ENCODE results near the gene TMEM59L. TPM values are rescaled to one million over a fixed set of nuclear protein-coding genes. Genes with fewer than 3 reads are reported as not detected.

TMEM59L gene
- total RNA-seq, 2 experiments from 2014 or later, result 0.25 to 0.27 TPM

GRCh38 chr19:18587561-18587960 is 25.1 kb upstream of the TMEM59L start:
- peaks cover 8% of the 10 kb centered on the region for H3K36me3 Mint-ChIP-seq (ENCODE audit: low read depth)
- Histone ChIP-seq H3K9me3 (ENCODE audit: control insufficient read depth in 1 of 2, insufficient read depth in 1 of 2, low read length in 2 of 2) (no peaks in the 10 kb centered on the region), H3K4me3 (ENCODE audit: low read length) (no peak overlapping the region), H3K36me3 (ENCODE audit: insufficient read depth, low read length) (peaks cover 8% of the 10 kb centered on the region), H3K4me1 (ENCODE audit: insufficient read depth, low read length) (peaks cover 48% of the 10 kb centered on the region), H3K27me3 (ENCODE audit: control insufficient read depth in 1 of 2, insufficient read depth in 2 of 2, low read length in 2 of 2) (no peaks in the 10 kb centered on the region), H3K27ac (ENCODE audit: low read depth in 1 of 2, low read length in 2 of 2) (peak overlapping the region in 1 of 2 donors; percentile 80)
- H3K27me3 Mint-ChIP-seq, result no peaks in the 10 kb centered on the region
- H3K4me1 Mint-ChIP-seq (ENCODE audit: low read depth), result peaks cover 42% of the 10 kb centered on the region
- H3K27ac Mint-ChIP-seq, result peak overlapping the region; percentile 95
- ChIA-PET CTCF (interaction anchor here (1.1 to 3.7 kb wide), 4 partner anchors 16 to 250 kb away, joined by 3 to 26 read pairs (median 11); partner anchors contain the start of genes ELL and UBA52), POLR2A (interaction anchor here (1.4 to 5.9 kb wide), 7 partner anchors 15 to 260 kb away, joined by 3 to 120 read pairs (median 21); partner anchors contain the start of genes ELL, FKBP8, KXD1 and UBA52)
- intact Hi-C loops (cut with DNase I, micrococcal nuclease), result loop anchor here (1.0 to 5.0 kb wide), 3 partner anchors 15 to 65 kb away; partner anchors contain the start of genes FKBP8 (in 2 of the 2) and ELL (in 1 of the 2)
- ATAC-seq (ENCODE audit: poor library complexity), result no peak
- peak overlapping the region; percentile 95 for H3K4me3 Mint-ChIP-seq
- TF ChIP-seq CTCF (IDR thresholded peaks at IDR 0.05), result no peak
- peak in 1 of 14 experiments; percentile 38 for DNase-seq
- no peaks in the 10 kb centered on the region for H3K9me3 Mint-ChIP-seq

GRCh38 chr19:18587962-18588610 is 24.6 kb upstream of the TMEM59L start:
- Histone ChIP-seq H3K4me3 (ENCODE audit: low read length) (peak overlapping the region; percentile 76), H3K27me3 (ENCODE audit: control insufficient read depth in 1 of 2, insufficient read depth in 2 of 2, low read length in 2 of 2) (no peaks in the 10 kb centered on the region), H3K9me3 (ENCODE audit: control insufficient read depth in 1 of 2, insufficient read depth in 1 of 2, low read length in 2 of 2) (no peaks in the 10 kb centered on the region), H3K27ac (ENCODE audit: low read depth in 1 of 2, low read length in 2 of 2) (peak overlapping the region; percentile 80 to 88), H3K4me1 (ENCODE audit: insufficient read depth, low read length) (peaks cover 48% of the 10 kb centered on the region), H3K36me3 (ENCODE audit: insufficient read depth, low read length) (peaks cover 8% of the 10 kb centered on the region)
- DNase-seq (no peak), ATAC-seq (ENCODE audit: poor library complexity) (peak; percentile 4)
- peaks cover 42% of the 10 kb centered on the region for H3K4me1 Mint-ChIP-seq (ENCODE audit: low read depth)
- H3K9me3 Mint-ChIP-seq, result no peaks in the 10 kb centered on the region
- no peaks in the 10 kb centered on the region for H3K27me3 Mint-ChIP-seq
- ChIA-PET CTCF (interaction anchor here (1.1 to 3.7 kb wide), 6 partner anchors 17 to 249 kb away, joined by 3 to 26 read pairs (median 6); partner anchors contain the start of genes ELL, FKBP8 and UBA52), POLR2A (interaction anchor here (1.1 to 5.9 kb wide), 17 partner anchors 7 to 332 kb away, joined by 3 to 120 read pairs (median 9); partner anchors contain the start of genes COPE, DDX49, ELL and FKBP8)
- no peak for TF ChIP-seq CTCF (IDR thresholded peaks at IDR 0.05)
- H3K27ac Mint-ChIP-seq, result peak overlapping the region; percentile 95
- peak overlapping the region; percentile 95 for H3K4me3 Mint-ChIP-seq
- intact Hi-C loops (cut with DNase I, micrococcal nuclease), result loop anchor here (1.0 to 5.0 kb wide), 5 partner anchors 16 to 66 kb away; partner anchors contain the start of genes FKBP8 (in 2 of the 2), ELL (in 1 of the 2), KLHL26 (in 1 of the 2) and UBA52 (in 1 of the 2)
- peaks cover 8% of the 10 kb centered on the region for H3K36me3 Mint-ChIP-seq (ENCODE audit: low read depth)

- H3K27ac Mint-ChIP-seq, result peak within 1 kb of the TSS; percentile 95
- intact Hi-C loops (cut with DNase I, micrococcal nuclease), result loop anchor here (1.0 to 5.0 kb wide), 5 partner anchors 18 to 66 kb away; partner anchors contain the start of genes ELL (in 2 of the 2), FKBP8 (in 2 of the 2), KLHL26 (in 1 of the 2) and UBA52 (in 1 of the 2)
- CTCF ChIA-PET, result interaction anchor here (0.7 to 3.7 kb wide), 13 partner anchors 17 to 331 kb away, joined by 3 to 26 read pairs (median 4); partner anchors contain the start of genes COPE, DDX49, ELL and FKBP8
Measured at GRCh38 chr19:18588611-18589379, 23.9 kb upstream of the TMEM59L start, which contains the start of gene REX1BD. Gene REX1BD (plus strand): TSS chr19:18588798. CDS start chr19:18588802, 4 bp downstream.

More at GRCh38 chr19:18588611-18589379, 23.9 kb upstream of the TMEM59L start, which contains the start of gene REX1BD:
- H3K36me3 ChIP-seq (ENCODE audit: insufficient read depth, low read length), result peaks cover 8% of the 10 kb centered on the region
- peak within 1 kb of the TSS; percentile 80 to 88 for H3K27ac ChIP-seq (ENCODE audit: low read depth in 1 of 2, low read length in 2 of 2)
- ATAC-seq (ENCODE audit: poor library complexity) (peak; percentile 77), DNase-seq (peak; percentile 70 to 95 (median 87))
- POLR2A ChIA-PET, result interaction anchor here (0.7 to 5.9 kb wide), 28 partner anchors 8 to 331 kb away, joined by 3 to 120 read pairs (median 4); partner anchors contain the start of genes COPE, DDX49, ELL and FKBP8
- Mint-ChIP-seq H3K4me1 (ENCODE audit: low read depth) (peaks cover 42% of the 10 kb centered on the region), H3K4me3 (peak within 1 kb of the TSS; percentile 95), H3K9me3 (no peaks in the 10 kb centered on the region), H3K36me3 (ENCODE audit: low read depth) (peaks cover 8% of the 10 kb centered on the region), H3K27me3 (no peaks in the 10 kb centered on the region)
- H3K4me1 ChIP-seq (ENCODE audit: insufficient read depth, low read length), result peaks cover 48% of the 10 kb centered on the region
- no peaks in the 10 kb centered on the region for H3K9me3 ChIP-seq (ENCODE audit: control insufficient read depth in 1 of 2, insufficient read depth in 1 of 2, low read length in 2 of 2)
- H3K4me3 ChIP-seq (ENCODE audit: low read length), result peak within 1 kb of the TSS; percentile 76
- H3K27me3 ChIP-seq (ENCODE audit: control insufficient read depth in 1 of 2, insufficient read depth in 2 of 2, low read length in 2 of 2), result no peaks in the 10 kb centered on the region
- peak; percentile 83 for TF ChIP-seq CTCF (IDR thresholded peaks at IDR 0.05)

Measured in CD4-positive, alpha-beta T cell (primary cell).